ENCODE data around the gene KBTBD7.

DNA sequence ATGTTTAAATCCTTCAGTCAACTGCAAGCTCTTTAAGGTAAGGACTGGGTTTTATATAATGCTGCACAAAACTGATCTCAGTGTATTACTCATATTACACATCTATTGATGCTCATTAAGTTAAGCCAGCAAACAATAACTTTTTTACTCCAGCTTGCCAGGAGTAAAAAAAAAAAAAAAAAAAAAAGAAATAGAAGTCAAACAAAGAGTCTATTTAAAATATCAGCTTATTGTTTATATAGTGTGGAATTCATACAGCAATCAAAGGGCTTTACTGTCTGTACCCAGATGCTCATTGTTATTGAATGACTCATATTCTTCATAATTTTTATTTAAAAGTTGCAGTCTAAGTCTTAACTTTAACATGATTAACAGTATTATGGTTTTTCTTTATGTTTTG is 21.8 kb upstream of the KBTBD7 start:
- TF ChIP-seq CTCF (IDR thresholded peaks at IDR 0.05; ENCODE audit: low read depth, low read length) (no peak), POLR2A (IDR thresholded peaks at IDR 0.05; ENCODE audit: extremely low read depth, insufficient read length) (no peak), MYC (IDR thresholded peaks at IDR 0.05; ENCODE audit: low read depth, low read length) (no peak)
